H1 (cell line): ENCODE data around the gene BLTP2. TPM values are rescaled to one million over a fixed set of nuclear protein-coding genes. Genes with fewer than 3 reads are reported as not detected.

Experiments
- CTCF ChIA-PET: fragments of 300-600 bp; sonication (Branson Sonifier 250); formaldehyde crosslinking; loops from one replicate; lab custom pipeline; 2021; ENCODE audit not compliant: partially characterized antibody; lab: Charles Lee
- POLR2A ChIA-PET: fragments of 300-600 bp; sonication (Branson Sonifier 250); formaldehyde crosslinking; loops from one replicate; lab custom pipeline; 2021; ENCODE audit warnings: inconsistent platforms; ENCODE audit not compliant: partially characterized antibody; lab: Charles Lee
- DNase-seq, 2 experiments: peaks; one replicate each; pipeline versions ENCODE4 v3.0.0 to v3.0.0-alpha.2; 2010 to 2022; ENCODE audit warnings: low spot score in 2 of 2, low read depth in 1 of 2, mixed read lengths in 1 of 2
- FAIRE-seq: peaks from 2 replicates; lab custom pipeline; 2011; peaks lifted over from hg19 to GRCh38; lab: Jason Lieb, UNC
- H2AFZ ChIP-seq: 2 replicates; pipeline ENCODE4 v1.8.1; 2012; ENCODE audit warnings: low read length, inconsistent platforms
- H2AK5ac ChIP-seq: 2 replicates; pipeline ENCODE4 v1.6.1; 2013; ENCODE audit warnings: low read depth, low read length
- H2BK120ac ChIP-seq: replicated peaks from 2 replicates; pipeline ENCODE3; 2013; ENCODE audit warnings: low read depth, low read length, inconsistent platforms
- H2BK12ac ChIP-seq: 2 replicates; pipeline ENCODE4 v1.6.1; 2013; ENCODE audit warnings: low read depth, low read length
- H2BK15ac ChIP-seq: 2 replicates; pipeline ENCODE4 v1.6.1; 2013; ENCODE audit warnings: low read length
- H2BK20ac ChIP-seq: 2 replicates; pipeline ENCODE4 v1.6.1; 2013; ENCODE audit warnings: low read length
- H2BK5ac ChIP-seq: 2 replicates; pipeline ENCODE4 v1.6.1; 2013; ENCODE audit warnings: low read depth, low read length
- H3K14ac ChIP-seq: 2 replicates; pipeline ENCODE4 v1.6.1; 2013; ENCODE audit warnings: inconsistent platforms; ENCODE audit not compliant: insufficient read length
- H3K18ac ChIP-seq: 2 replicates; pipeline ENCODE4 v1.6.1; 2013; ENCODE audit warnings: low read length; ENCODE audit errors: extremely low read depth
- H3K23ac ChIP-seq: 2 replicates; pipeline ENCODE4 v1.6.1; 2013; ENCODE audit warnings: inconsistent platforms; ENCODE audit not compliant: insufficient read length
- H3K23me2 ChIP-seq: 2 replicates; pipeline ENCODE4 v1.6.1; 2013; ENCODE audit warnings: low read depth, low read length
- H3K27ac ChIP-seq: 2 replicates; pipeline ENCODE4 v1.6.1; 2011; ENCODE audit warnings: low read depth, low read length, inconsistent platforms
- H3K27me3 ChIP-seq, 4 experiments: replicated peaks in 1 of 4; 1 replicate in 1 of 4; 2 replicates in 3 of 4; pipeline versions ENCODE4 v1.6.1 to v1.8.1; 2011 to 2013; ENCODE audit warnings: low read length in 3 of 4, mild to moderate bottlenecking in 3 of 4, inconsistent platforms in 2 of 4, mixed read lengths in 2 of 4, moderate library complexity in 1 of 4; ENCODE audit not compliant: control insufficient read depth in 3 of 4, insufficient read depth in 3 of 4; ENCODE audit errors: extremely low read depth in 1 of 4
- H3K36me3 ChIP-seq, 4 experiments: 2 replicates each; pipeline versions ENCODE4 v1.6.1 to v1.8.1; 2011 to 2013; ENCODE audit warnings: mild to moderate bottlenecking in 4 of 4, low read length in 3 of 4, moderate library complexity in 2 of 4, control low read depth in 1 of 4, inconsistent platforms in 1 of 4; ENCODE audit not compliant: insufficient read depth in 4 of 4, control insufficient read depth in 2 of 4
- H3K4ac ChIP-seq: replicated peaks from 2 replicates; pipeline ENCODE3; 2013; ENCODE audit warnings: low read length, low read depth, mixed read lengths, inconsistent platforms; ENCODE audit not compliant: insufficient read length
- H3K4me1 ChIP-seq, 4 experiments: replicated peaks in 1 of 4; 1 replicate in 1 of 4; 2 replicates in 3 of 4; pipeline versions ENCODE4 v1.6.1 to v1.8.1; 2011 to 2013; ENCODE audit warnings: low read length in 3 of 4, inconsistent platforms in 2 of 4, mixed read lengths in 1 of 4; ENCODE audit not compliant: insufficient read depth in 4 of 4, control insufficient read depth in 3 of 4
- H3K4me2 ChIP-seq, 2 experiments: 2 replicates each; pipeline versions ENCODE4 v1.6.1 to v1.8.1; 2011 to 2013; ENCODE audit warnings: low read depth in 2 of 2, low read length in 2 of 2, control low read depth in 1 of 2, inconsistent platforms in 1 of 2, mild to moderate bottlenecking in 1 of 2; ENCODE audit not compliant: insufficient read depth in 1 of 2
- H3K4me3 ChIP-seq, 4 experiments: fragments of 200-600, 300-600 bp in 1 of 4; sonication (generic), shearing (Covaris generic), sonication (Bioruptor Twin) in 1 of 4; 2 replicates each; pipeline versions ENCODE4 v1.5.1 to v1.8.1; 2011 to 2016; ENCODE audit warnings: low read length in 4 of 4, low read depth in 3 of 4, control low read depth in 2 of 4, inconsistent platforms in 2 of 4, mild to moderate bottlenecking in 2 of 4, mixed read lengths in 1 of 4, moderate library complexity in 1 of 4; ENCODE audit not compliant: insufficient read depth in 2 of 4; ENCODE audit errors: extremely low read depth in 1 of 4
- H3K56ac ChIP-seq: replicated peaks from 2 replicates; pipeline ENCODE3; 2013; ENCODE audit warnings: low read depth, mild to moderate bottlenecking, mixed read lengths, low read length, inconsistent platforms; ENCODE audit not compliant: insufficient read length
- H3K79me1 ChIP-seq: 2 replicates; pipeline ENCODE4 v1.6.1; 2013; ENCODE audit warnings: low read depth, low read length, control low read depth
- H3K79me2 ChIP-seq, 2 experiments: 2 replicates each; pipeline versions ENCODE4 v1.6.1 to v1.8.1; 2012 to 2013; ENCODE audit warnings: low read length in 2 of 2, mild to moderate bottlenecking in 2 of 2, inconsistent platforms in 1 of 2; ENCODE audit not compliant: insufficient read depth in 2 of 2, control insufficient read depth in 1 of 2
- H3K9ac ChIP-seq, 4 experiments: replicated peaks in 1 of 4; 1 replicate in 1 of 4; 2 replicates in 3 of 4; pipeline versions ENCODE4 v1.6.1 to v1.8.1; 2011 to 2013; ENCODE audit warnings: low read depth in 3 of 4, low read length in 3 of 4, control low read depth in 2 of 4, mild to moderate bottlenecking in 2 of 4, moderate library complexity in 2 of 4, inconsistent platforms in 1 of 4; ENCODE audit errors: extremely low read depth in 1 of 4
- H3K9me3 ChIP-seq, 2 experiments: 2 replicates each; pipeline versions ENCODE4 v1.6.1 to v1.8.1; 2012 to 2013; ENCODE audit warnings: mild to moderate bottlenecking in 2 of 2, moderate library complexity in 2 of 2, control low read depth in 1 of 2, inconsistent platforms in 1 of 2, low read depth in 1 of 2, low read length in 1 of 2, mixed read lengths in 1 of 2; ENCODE audit not compliant: insufficient read depth in 2 of 2
- H4K20me1 ChIP-seq, 2 experiments: replicated peaks in 1 of 2; 2 replicates each; pipeline versions ENCODE3 to v1.8.1; 2011 to 2013; ENCODE audit warnings: inconsistent platforms in 2 of 2, low read length in 2 of 2, mild to moderate bottlenecking in 1 of 2; ENCODE audit not compliant: insufficient read depth in 2 of 2, control insufficient read depth in 1 of 2
- H4K5ac ChIP-seq: 2 replicates; pipeline ENCODE4 v1.6.1; 2013; ENCODE audit warnings: low read length, low read depth, mixed read lengths, inconsistent platforms; ENCODE audit not compliant: insufficient read length
- H4K8ac ChIP-seq: 2 replicates; pipeline ENCODE4 v1.8.0; 2013; ENCODE audit warnings: mild to moderate bottlenecking, moderate library complexity, low read length, inconsistent platforms; ENCODE audit not compliant: insufficient read depth; ENCODE audit errors: extremely low read depth
- H4K91ac ChIP-seq: replicated peaks from 2 replicates; pipeline ENCODE3; 2013; ENCODE audit warnings: low read length, mixed read lengths, inconsistent platforms; ENCODE audit not compliant: insufficient read length
- ATF2 ChIP-seq: IDR thresholded peaks from 2 replicates; pipeline ENCODE4 v1.6.1; 2012; ENCODE audit warnings: low read length, inconsistent platforms
- BCL11A ChIP-seq, 2 experiments: IDR thresholded peaks; one replicate each; pipeline ENCODE4 v1.6.1; 2011; ENCODE audit warnings: low read depth in 2 of 2, low read length in 2 of 2, mild to moderate bottlenecking in 2 of 2
- TAF1 ChIP-seq: IDR thresholded peaks from 2 replicates; pipeline ENCODE4 v1.6.1; 2011; ENCODE audit warnings: mild to moderate bottlenecking, low read depth, low read length
- ZNF274 ChIP-seq: IDR thresholded peaks from 2 replicates; pipeline ENCODE4 v1.7.0; 2012; ENCODE audit warnings: low read length, borderline replicate concordance; ENCODE audit errors: extremely low read depth
- WGBS, 2 experiments: shearing (Covaris generic) in 1 of 2; methylation state at CpG; one replicate each; pipeline versions ENCODE4 v1.1.6 to v1.1.7; 2013 to 2015; ENCODE audit warnings: low lambda C conversion rate in 2 of 2, mixed read lengths in 2 of 2, inconsistent platforms in 1 of 2, low coverage in 1 of 2, missing lambda C conversion rate in 1 of 2; ENCODE audit not compliant: insufficient replicate concordance in 2 of 2, insufficient coverage in 1 of 2, insufficient read length in 1 of 2; ENCODE audit errors: extremely low coverage in 1 of 2, missing lambda C conversion rate in 1 of 2; 5-methylcytosine and 5-hydroxymethylcytosine counted together
- polyA plus RNA-seq, 7 experiments: library from polyadenylated mRNA; depleted of rRNA in 3 of 7; stranded (reverse) in 5 of 7; unstranded in 2 of 7; fragments of >200 nt in 5 of 7; fragments of 200-250 nt in 2 of 7; gene quantifications; 1 replicate in 5 of 7; 2 replicates in 1 of 7; 4 replicates in 1 of 7; pipeline versions ENCODE4 v1.2.1 to v1.2.3, GENCODE V29; 2011 to 2013; ENCODE audit warnings: missing spikeins in 2 of 7, mixed read lengths in 2 of 7
- total RNA-seq: library from RNA; stranded (reverse); fragmentation: NEBNext Ultra II Directional; extraction: Animal tissue kit (Norgen Biotek cat#: 25700); gene quantifications from 2 replicates; pipeline ENCODE4 v1.2.1, GENCODE V29; 2021

The BLTP2 gene
- total and polyA plus RNA-seq, 2 of the 8 experiments (the other 6 are each of a cell fraction or from before 2014, with no cell fraction given) = 80.9 to 140 TPM

- Histone ChIP-seq H3K79me1 (no peaks in the 10 kb centered on the region), H2BK120ac (no peak overlapping the region), H2AK5ac (no peak overlapping the region), H2BK5ac (no peak overlapping the region), H3K4ac (no peak overlapping the region), H3K36me3 (peaks cover 37 to 67% (median 56%) of the 10 kb centered on the region in 4 experiments), H2AFZ (no peak overlapping the region), H2BK15ac (no peak overlapping the region), H3K56ac (no peak overlapping the region), H2BK12ac (no peak overlapping the region), H3K18ac (no peak overlapping the region), H3K4me2 (no peak overlapping the region), H3K27ac (no peak overlapping the region), H3K27me3 (no peaks in the 10 kb centered on the region), H4K20me1 (peaks cover 2% of the 10 kb centered on the region in 2 experiments), H3K79me2 (no peaks in the 10 kb centered on the region), H4K5ac (no peak overlapping the region), H3K9ac (no peak overlapping the region), H3K23ac (no peak overlapping the region), H4K91ac (no peak overlapping the region), H4K8ac (no peak overlapping the region), H3K9me3 (no peaks in the 10 kb centered on the region), H3K4me3 (no peak overlapping the region), H3K14ac (no peak overlapping the region), H2BK20ac (no peak overlapping the region), H3K4me1 (no peaks in the 10 kb centered on the region), H3K23me2 (no peaks in the 10 kb centered on the region)
- DNase-seq = no peak
- FAIRE-seq = no peak
- WGBS, 2 experiments = 86% methylated on average over 2 of the region's 2 CpGs; no CpG with 5 or more reads in 1 of the 2 experiments
- CTCF ChIA-PET = interaction anchor here (0.7 to 6.0 kb wide), 25 partner anchors 10 to 147 kb away, joined by 3 to 45 read pairs (median 5); partner anchors contain the start of genes PIGS and SPAG5
- POLR2A ChIA-PET = interaction anchor here (1.0 to 14.8 kb wide), 14 partner anchors 9 to 90 kb away, joined by 4 to 163 read pairs (median 6); partner anchors contain the start of genes SDF2, SPAG5 and SUPT6H
- no peak for TF ChIP-seq TAF1
- TF ChIP-seq ATF2 = no peak
- TF ChIP-seq ZNF274 = no peak
- no peak for TF ChIP-seq BCL11A (IDR thresholded peaks at IDR 0.05; ENCODE audit: low read depth in 2 of 2, low read length in 2 of 2)
Measured at GRCh38 chr17:28612531-28612930, 32.4 kb downstream of the BLTP2 start.
